K562 (cell line): ENCODE measurements around the gene SEMA6B. TPM values are rescaled to one million over a fixed set of nuclear protein-coding genes. Genes with fewer than 3 reads are reported as not detected.

Experiments used
- ATF6 ChIP-seq: sonication (generic); formaldehyde crosslinking; IDR thresholded peaks from 2 replicates; pipeline ENCODE4 v1.4.0; 2020; ENCODE audit warnings: mild to moderate bottlenecking, missing genetic modification reagents
- ATF7 ChIP-seq: fragments of 450-650 bp; IDR thresholded peaks from 2 replicates; pipeline ENCODE4 v1.7.1; 2014; ENCODE audit warnings: mild to moderate bottlenecking, moderate library complexity
- BDP1 ChIP-seq: IDR thresholded peaks from 3 replicates; pipeline ENCODE4 v1.6.1; 2011; ENCODE audit not compliant: insufficient read length, insufficient read depth
- CBFA2T3 ChIP-seq: fragments of 450-650 bp; IDR thresholded peaks from 2 replicates; pipeline ENCODE4 v1.6.1; 2017
- CHD2 ChIP-seq: IDR thresholded peaks from 2 replicates; pipeline ENCODE4 v1.6.1; 2011; ENCODE audit warnings: low read depth, low read length
- EP400 ChIP-seq: fragments of 450-650 bp; IDR thresholded peaks from 2 replicates; pipeline ENCODE4 v1.6.1; 2017; ENCODE audit warnings: antibody characterized with exemption, mild to moderate bottlenecking, moderate library complexity
- FOXJ3 ChIP-seq: sonication (generic); formaldehyde crosslinking; IDR thresholded peaks from 2 replicates; pipeline ENCODE4 v1.4.0; 2020; ENCODE audit warnings: mild to moderate bottlenecking, missing genetic modification reagents
- FOXP1 ChIP-seq: sonication (generic); formaldehyde crosslinking; IDR thresholded peaks from 2 replicates; pipeline ENCODE4 v1.8.0; 2022; ENCODE audit warnings: mild to moderate bottlenecking, missing genetic modification reagents
- GTF2E2 ChIP-seq: fragments of 200-800 bp; sonication (Bioruptor generic); IDR thresholded peaks from 2 replicates; pipeline ENCODE4 v1.6.1; 2016; ENCODE audit warnings: missing genetic modification characterization, missing compliant biosample characterization
- HDAC3 ChIP-seq: fragments of 450-650 bp; IDR thresholded peaks from 2 replicates; pipeline ENCODE4 v1.6.1; 2018; ENCODE audit warnings: borderline replicate concordance, mild to moderate bottlenecking, moderate library complexity; ENCODE audit not compliant: partially characterized antibody
- KLF16 ChIP-seq: IDR thresholded peaks from 2 replicates; pipeline ENCODE4 v1.6.1; 2016; ENCODE audit warnings: antibody characterized with exemption
- MAZ ChIP-seq, 2 experiments: fragments of 450-650 bp in 1 of 2; sonication (generic) in 1 of 2; formaldehyde crosslinking; IDR thresholded peaks in 1 of 2; conservative IDR thresholded peaks in 1 of 2; 2 replicates each; pipeline versions ENCODE4 v1.4.0 to v1.5.0; 2020; ENCODE audit warnings: mild to moderate bottlenecking in 1 of 2, missing genetic modification reagents in 1 of 2
- PPARD ChIP-seq: fragments of 250-450 bp; sonication (Bioruptor Pico); IDR thresholded peaks from 2 replicates; pipeline ENCODE4 v1.8.0; 2022; ENCODE audit warnings: inconsistent platforms, mild to moderate bottlenecking, moderate library complexity
- TFAP4 ChIP-seq: sonication (generic); formaldehyde crosslinking; IDR thresholded peaks from 2 replicates; pipeline ENCODE4 v1.8.0; 2022; ENCODE audit warnings: missing genetic modification reagents, mild to moderate bottlenecking, moderate library complexity, borderline replicate concordance
- TGIF2 ChIP-seq: sonication (generic); formaldehyde crosslinking; IDR thresholded peaks from 2 replicates; pipeline ENCODE4 v1.8.1; 2022; ENCODE audit warnings: mild to moderate bottlenecking, missing genetic modification reagents, moderate library complexity
- YY1 ChIP-seq, 3 experiments: IDR thresholded peaks; 2 replicates each; pipeline ENCODE4 v1.6.1; 2011; ENCODE audit warnings: low read length in 2 of 3, mild to moderate bottlenecking in 2 of 3, moderate library complexity in 2 of 3, borderline replicate concordance in 1 of 3, control low read depth in 1 of 3, low read depth in 1 of 3; ENCODE audit not compliant: insufficient read depth in 3 of 3, insufficient replicate concordance in 2 of 3, control insufficient read depth in 1 of 3, insufficient read length in 1 of 3; ENCODE audit errors: extremely low read depth in 1 of 3
- ZFP91 ChIP-seq: sonication (generic); formaldehyde crosslinking; IDR thresholded peaks from 2 replicates; pipeline ENCODE4 v1.8.0; 2022; ENCODE audit warnings: mild to moderate bottlenecking, missing genetic modification reagents
- ZKSCAN8 ChIP-seq: fragments of 200-800 bp; sonication (Bioruptor generic); IDR thresholded peaks from 2 replicates; pipeline ENCODE4 v1.6.1; 2016; ENCODE audit warnings: missing genetic modification characterization, missing compliant biosample characterization
- ZNF133 ChIP-seq: fragments of 250-450 bp; sonication (Bioruptor Pico); IDR thresholded peaks from 2 replicates; pipeline ENCODE4 v1.4.0; 2020; ENCODE audit warnings: mild to moderate bottlenecking
- ZNF143 ChIP-seq: sonication (generic); formaldehyde crosslinking; IDR thresholded peaks from 2 replicates; pipeline ENCODE4 v1.9.0; 2022; ENCODE audit warnings: mild to moderate bottlenecking, missing genetic modification reagents
- ZNF175 ChIP-seq: fragments of 200-800 bp; sonication (Bioruptor generic); IDR thresholded peaks from 2 replicates; pipeline ENCODE4 v1.6.1; 2016; ENCODE audit warnings: low read depth, mild to moderate bottlenecking, missing genetic modification characterization, missing compliant biosample characterization
- ZNF57 ChIP-seq: fragments of 450-650 bp; formaldehyde crosslinking; IDR thresholded peaks from 2 replicates; pipeline ENCODE4 v1.4.0; 2020; ENCODE audit warnings: mild to moderate bottlenecking, moderate library complexity
- ZNF764 ChIP-seq: fragments of 250-450 bp; sonication (Bioruptor Pico); IDR thresholded peaks from 2 replicates; pipeline ENCODE4 v1.4.0; 2020; ENCODE audit warnings: low read depth, mild to moderate bottlenecking, moderate library complexity
- polyA plus RNA-seq, 8 experiments: library from polyadenylated mRNA; depleted of rRNA in 4 of 8; stranded (reverse) in 5 of 8; unstranded in 3 of 8; fragments of >200 nt; fragmentation: Nextera tagmentation in 2 of 8; fragmentation: Illumina TruSeq in 1 of 8; extraction: Ambion mirVana in 2 of 8; extraction: Trizol in 1 of 8; gene quantifications; 2 replicates each; pipeline versions ENCODE4 v1.2.1 to v1.2.3, GENCODE V29; 2011 to 2014; ENCODE audit warnings: inconsistent platforms in 1 of 8, missing spikeins in 1 of 8
- total RNA-seq, 7 experiments: library from RNA; depleted of rRNA in 6 of 7; stranded (reverse); fragments of >200 nt in 6 of 7; fragmentation: Illumina TruSeq in 2 of 7; extraction: Trizol in 2 of 7; gene quantifications; 2 replicates each; pipeline versions ENCODE4 v1.2.1 to v1.2.3, GENCODE V29; 2011 to 2021; ENCODE audit warnings: low replicate concordance in 1 of 7

SEMA6B gene
- total and polyA plus RNA-seq, 9 of the 15 experiments (the other 6 are each of a cell fraction or from before 2014, with no cell fraction given): 0.65 to 4.6 (median 2.5) TPM; not detected in 2

GRCh38 chr19:4539693-4540581 is 19.5 kb downstream of the SEMA6B start, which contains the start of gene LRG1 (continued):
- TF ChIP-seq ATF6 (CRISPR knock-in tag) (no peak), BDP1 (no peak), ZNF57 (no peak), ZNF764 (CRISPR knock-in tag) (no peak), FOXP1 (CRISPR knock-in tag) (no peak), HDAC3 (peak; percentile 53), TFAP4 (CRISPR knock-in tag) (peak; percentile 38; the same call in 1 of the 2 replicates), TGIF2 (CRISPR knock-in tag) (no peak), KLF16 (no peak), CHD2 (peak; percentile 45; the same call in 1 of the 2 replicates), EP400 (peak; percentile 60; the same call in 1 of the 2 replicates), CBFA2T3 (peak; percentile 64), ZNF175 (no peak), ATF7 (peak; percentile 40; the same call in 1 of the 2 replicates), GTF2E2 (tag) (peak; percentile 78), ZKSCAN8 (CRISPR knock-in tag) (0 out of 2 replicates have a peak, but pooled peaks have one; percentile 24), ZNF133 (CRISPR knock-in tag) (no peak), FOXJ3 (CRISPR knock-in tag) (no peak), PPARD (CRISPR knock-in tag) (no peak), ZFP91 (CRISPR knock-in tag) (no peak), ZNF143 (CRISPR knock-in tag) (no peak), YY1 (IDR thresholded peaks at IDR 0.05; ENCODE audit: borderline replicate concordance in 1 of 3, control insufficient read depth in 1 of 3, extremely low read depth in 1 of 3, insufficient read depth in 3 of 3, insufficient read length in 1 of 3, insufficient replicate concordance in 2 of 3, low read depth in 1 of 3, low read length in 2 of 3) (peak in 1 of 3 experiments; percentile 53), MAZ (CRISPR knock-in tag; conservative IDR thresholded peaks at IDR 0.05 in 1 of 2, IDR thresholded peaks at IDR 0.05 in 1 of 2) (peak in 1 of 2 experiments; percentile 55; a peak in 2 of 4 replicates)
